Progenitor cell of endocrine pancreas (in vitro differentiated cells): ENCODE measurements around the gene SLC41A3. TPM values are rescaled to one million over a fixed set of nuclear protein-coding genes. Genes with fewer than 3 reads are reported as not detected.

Experiments
- DNase-seq: peaks from one replicate; pipeline ENCODE4 v3.0.0; 2021; ENCODE audit warnings: low spot score; ENCODE audit not compliant: unreplicated experiment
- H3K27ac Mint-ChIP-seq: 2 replicates; pipeline ENCODE4 v1.8.0; 2021; ENCODE audit warnings: mild to moderate bottlenecking, moderate library complexity, mixed read lengths
- H3K27me3 Mint-ChIP-seq: 2 replicates; pipeline ENCODE4 v1.8.0; 2021; ENCODE audit warnings: mixed read lengths
- H3K36me3 Mint-ChIP-seq: 2 replicates; pipeline ENCODE4 v1.8.0; 2022; ENCODE audit warnings: mixed read lengths; ENCODE audit not compliant: insufficient read depth
- H3K4me1 Mint-ChIP-seq: 2 replicates; pipeline ENCODE4 v1.8.0; 2021; ENCODE audit warnings: low read depth, mixed read lengths
- H3K4me3 Mint-ChIP-seq: 2 replicates; pipeline ENCODE4 v1.8.0; 2021; ENCODE audit warnings: low read depth, mild to moderate bottlenecking, moderate library complexity, mixed read lengths
- H3K9me3 Mint-ChIP-seq: 2 replicates; pipeline ENCODE4 v1.8.0; 2021; ENCODE audit warnings: low read depth, mixed read lengths
- total RNA-seq: library from RNA; stranded (reverse); gene quantifications from 2 replicates; pipeline ENCODE4 v1.2.1, GENCODE V29; 2021
- TF ChIP-seq, protein P1 (sequence below): fragments of 200-600 bp; sonication (generic); IDR thresholded peaks from one replicate; pipeline ENCODE4 v1.5.0; 2021; ENCODE audit warnings: antibody characterized with exemption, mild to moderate bottlenecking; ENCODE audit not compliant: unreplicated experiment

Gene SLC41A3
- total RNA-seq, 1 donor from 2014 or later = 62.4 TPM

- H3K4me1 Mint-ChIP-seq = no peaks in the 10 kb centered on the region
- DNase-seq = no peak
- H3K9me3 Mint-ChIP-seq = no peaks in the 10 kb centered on the region
- H3K36me3 Mint-ChIP-seq = peaks cover 23% of the 10 kb centered on the region
- H3K27me3 Mint-ChIP-seq = no peaks in the 10 kb centered on the region
- TF ChIP-seq, protein P1, sequence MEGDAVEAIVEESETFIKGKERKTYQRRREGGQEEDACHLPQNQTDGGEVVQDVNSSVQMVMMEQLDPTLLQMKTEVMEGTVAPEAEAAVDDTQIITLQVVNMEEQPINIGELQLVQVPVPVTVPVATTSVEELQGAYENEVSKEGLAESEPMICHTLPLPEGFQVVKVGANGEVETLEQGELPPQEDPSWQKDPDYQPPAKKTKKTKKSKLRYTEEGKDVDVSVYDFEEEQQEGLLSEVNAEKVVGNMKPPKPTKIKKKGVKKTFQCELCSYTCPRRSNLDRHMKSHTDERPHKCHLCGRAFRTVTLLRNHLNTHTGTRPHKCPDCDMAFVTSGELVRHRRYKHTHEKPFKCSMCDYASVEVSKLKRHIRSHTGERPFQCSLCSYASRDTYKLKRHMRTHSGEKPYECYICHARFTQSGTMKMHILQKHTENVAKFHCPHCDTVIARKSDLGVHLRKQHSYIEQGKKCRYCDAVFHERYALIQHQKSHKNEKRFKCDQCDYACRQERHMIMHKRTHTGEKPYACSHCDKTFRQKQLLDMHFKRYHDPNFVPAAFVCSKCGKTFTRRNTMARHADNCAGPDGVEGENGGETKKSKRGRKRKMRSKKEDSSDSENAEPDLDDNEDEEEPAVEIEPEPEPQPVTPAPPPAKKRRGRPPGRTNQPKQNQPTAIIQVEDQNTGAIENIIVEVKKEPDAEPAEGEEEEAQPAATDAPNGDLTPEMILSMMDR = no peak
- H3K27ac Mint-ChIP-seq = no peak overlapping the region
- no peak overlapping the region for H3K4me3 Mint-ChIP-seq
Observed at GRCh38 chr3:126009181-126009580, 74.7 kb downstream of the SLC41A3 start.

DNA sequence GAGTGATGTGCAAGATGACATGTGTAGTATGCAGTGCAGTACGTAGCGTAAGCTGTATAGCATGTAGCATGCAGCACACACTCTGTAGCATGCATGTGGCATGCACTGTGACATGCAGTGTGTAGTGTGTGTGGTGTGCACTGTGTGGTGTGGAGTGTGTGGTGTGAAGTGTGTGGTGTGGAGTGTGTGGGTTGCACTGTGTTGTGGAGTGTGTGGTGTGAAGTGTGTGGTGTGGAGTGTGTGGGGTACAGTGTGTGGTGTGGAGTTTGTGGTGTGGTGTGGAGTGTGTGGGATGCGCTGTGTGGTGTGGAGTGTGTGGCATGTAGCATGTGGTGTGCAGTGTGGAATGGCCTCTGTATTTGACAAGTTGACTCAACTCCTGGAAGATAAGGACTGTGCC is 75.7 kb downstream of the SLC41A3 start:
- Mint-ChIP-seq H3K9me3 (no peaks in the 10 kb centered on the region), H3K36me3 (peaks cover 22% of the 10 kb centered on the region), H3K4me3 (no peak overlapping the region), H3K27me3 (no peaks in the 10 kb centered on the region), H3K4me1 (no peaks in the 10 kb centered on the region), H3K27ac (no peak overlapping the region)
- DNase-seq = no peak
- TF ChIP-seq, protein P1 = no peak

- no peaks in the 10 kb centered on the region for H3K4me1 Mint-ChIP-seq
- H3K9me3 Mint-ChIP-seq = peaks cover 16% of the 10 kb centered on the region
- H3K36me3 Mint-ChIP-seq = peaks cover 11% of the 10 kb centered on the region
- DNase-seq = no peak
- no peaks in the 10 kb centered on the region for H3K27me3 Mint-ChIP-seq
- H3K4me3 Mint-ChIP-seq = no peak overlapping the region
- TF ChIP-seq, protein P1 = no peak
- no peak overlapping the region for H3K27ac Mint-ChIP-seq
Observed at GRCh38 chr3:126005951-126006350, 78.0 kb downstream of the SLC41A3 start.

- Mint-ChIP-seq H3K4me3 (no peak overlapping the region), H3K27ac (no peak overlapping the region), H3K4me1 (no peaks in the 10 kb centered on the region), H3K36me3 (peaks cover 10% of the 10 kb centered on the region), H3K27me3 (no peaks in the 10 kb centered on the region), H3K9me3 (peaks cover 24% of the 10 kb centered on the region)
- TF ChIP-seq, protein P1 = no peak
- no peak for DNase-seq
Observed at GRCh38 chr3:126004692-126005091, 79.2 kb downstream of the SLC41A3 start.

GRCh38 chr3:126004217-126004616 is 79.7 kb downstream of the SLC41A3 start:
- peaks cover 12% of the 10 kb centered on the region for H3K36me3 Mint-ChIP-seq
- H3K27ac Mint-ChIP-seq = no peak overlapping the region
- H3K4me3 Mint-ChIP-seq = no peak overlapping the region
- peaks cover 28% of the 10 kb centered on the region for H3K9me3 Mint-ChIP-seq
- TF ChIP-seq, protein P1 = no peak
- no peak for DNase-seq
- no peaks in the 10 kb centered on the region for H3K4me1 Mint-ChIP-seq
- no peaks in the 10 kb centered on the region for H3K27me3 Mint-ChIP-seq
